ENCODE measurements around the gene MPHOSPH9.

Gene MPHOSPH9

GRCh38 chr12:123251403-123252076, 18.6 kb upstream of the MPHOSPH9 start:
- TF ChIP-seq SIN3A (IDR thresholded peaks at IDR 0.05; ENCODE audit: borderline replicate concordance, insufficient read depth, low read length), result no peak
- TF ChIP-seq FOXP2 (optimal IDR thresholded peaks at IDR 0.05; ENCODE audit: borderline replicate concordance, extremely low read depth, extremely low read length, insufficient read depth), result no peak
- no peak for TF ChIP-seq REST (IDR thresholded peaks at IDR 0.05; ENCODE audit: insufficient read depth in 1 of 2, low read depth in 2 of 2, low read length in 2 of 2)
- no peak for TF ChIP-seq TAF1 (IDR thresholded peaks at IDR 0.05; ENCODE audit: borderline replicate concordance, insufficient read depth, low read length)
- TF ChIP-seq POLR2AphosphoS5 (IDR thresholded peaks at IDR 0.05; ENCODE audit: low read depth, low read length), result no peak

GRCh38 chr12:123250471-123251383, 17.8 kb upstream of the MPHOSPH9 start:
- no peak for TF ChIP-seq POLR2AphosphoS5 (IDR thresholded peaks at IDR 0.05; ENCODE audit: low read depth, low read length)
- TF ChIP-seq TAF1 (IDR thresholded peaks at IDR 0.05; ENCODE audit: borderline replicate concordance, insufficient read depth, low read length), result no peak
- TF ChIP-seq FOXP2 (optimal IDR thresholded peaks at IDR 0.05; ENCODE audit: borderline replicate concordance, extremely low read depth, extremely low read length, insufficient read depth), result no peak
- no peak for TF ChIP-seq REST (IDR thresholded peaks at IDR 0.05; ENCODE audit: insufficient read depth in 1 of 2, low read depth in 2 of 2, low read length in 2 of 2)
- TF ChIP-seq SIN3A (IDR thresholded peaks at IDR 0.05; ENCODE audit: borderline replicate concordance, insufficient read depth, low read length), result no peak

- TF ChIP-seq REST (IDR thresholded peaks at IDR 0.05; ENCODE audit: insufficient read depth in 1 of 2, low read depth in 2 of 2, low read length in 2 of 2) (no peak), FOXP2 (optimal IDR thresholded peaks at IDR 0.05; ENCODE audit: borderline replicate concordance, extremely low read depth, extremely low read length, insufficient read depth) (no peak), SIN3A (IDR thresholded peaks at IDR 0.05; ENCODE audit: borderline replicate concordance, insufficient read depth, low read length) (no peak)
These were observed 12.7 kb upstream of the MPHOSPH9 start for GRCh38 chr12:123245678-123246077.

GRCh38 chr12:123243671-123244262, 10.8 kb upstream of the MPHOSPH9 start:
- TF ChIP-seq TAF1 (IDR thresholded peaks at IDR 0.05; ENCODE audit: borderline replicate concordance, insufficient read depth, low read length), result no peak
- no peak for TF ChIP-seq SIN3A (IDR thresholded peaks at IDR 0.05; ENCODE audit: borderline replicate concordance, insufficient read depth, low read length)
- TF ChIP-seq REST (IDR thresholded peaks at IDR 0.05; ENCODE audit: insufficient read depth in 1 of 2, low read depth in 2 of 2, low read length in 2 of 2), result no peak
- TF ChIP-seq POLR2AphosphoS5 (IDR thresholded peaks at IDR 0.05; ENCODE audit: low read depth, low read length), result 0 out of 2 replicates have a peak, but pooled peaks have one; percentile 26
- TF ChIP-seq FOXP2 (optimal IDR thresholded peaks at IDR 0.05; ENCODE audit: borderline replicate concordance, extremely low read depth, extremely low read length, insufficient read depth), result no peak

Measured in PFSK-1 (cell line).